Suppressor macrophage treated with lipopolysaccharide for 1 hour (primary cell): ENCODE data around the gene SPG7.

Experiments used
- DNase-seq, 3 donors: peaks; one replicate each; pipeline ENCODE4 v3.0.0-alpha.2; 2020 to 2022

SPG7 gene

GRCh38 chr16:89602952-89603590, 94.9 kb downstream of the SPG7 start:
- no peak for DNase-seq

GRCh38 chr16:89604764-89605163, 96.6 kb downstream of the SPG7 start:
- DNase-seq, result no peak

- no peak for DNase-seq
These were observed 97.2 kb downstream of the SPG7 start for GRCh38 chr16:89605186-89605970.

- DNase-seq, result no peak
These were observed 97.8 kb downstream of the SPG7 start for GRCh38 chr16:89606006-89606405.
